ENCODE results near the gene LMBR1. TPM values are rescaled to one million over a fixed set of nuclear protein-coding genes. Genes with fewer than 3 reads are reported as not detected.
A peak's percentile ranks its signal among the peaks of the same experiment; 100 is the strongest.

The LMBR1 gene
- total and polyA plus RNA-seq, 2 of the 13 experiments (the other 11 are each of a cell fraction or from before 2014, with no cell fraction given), result 20.9 to 39.6 TPM

DNA sequence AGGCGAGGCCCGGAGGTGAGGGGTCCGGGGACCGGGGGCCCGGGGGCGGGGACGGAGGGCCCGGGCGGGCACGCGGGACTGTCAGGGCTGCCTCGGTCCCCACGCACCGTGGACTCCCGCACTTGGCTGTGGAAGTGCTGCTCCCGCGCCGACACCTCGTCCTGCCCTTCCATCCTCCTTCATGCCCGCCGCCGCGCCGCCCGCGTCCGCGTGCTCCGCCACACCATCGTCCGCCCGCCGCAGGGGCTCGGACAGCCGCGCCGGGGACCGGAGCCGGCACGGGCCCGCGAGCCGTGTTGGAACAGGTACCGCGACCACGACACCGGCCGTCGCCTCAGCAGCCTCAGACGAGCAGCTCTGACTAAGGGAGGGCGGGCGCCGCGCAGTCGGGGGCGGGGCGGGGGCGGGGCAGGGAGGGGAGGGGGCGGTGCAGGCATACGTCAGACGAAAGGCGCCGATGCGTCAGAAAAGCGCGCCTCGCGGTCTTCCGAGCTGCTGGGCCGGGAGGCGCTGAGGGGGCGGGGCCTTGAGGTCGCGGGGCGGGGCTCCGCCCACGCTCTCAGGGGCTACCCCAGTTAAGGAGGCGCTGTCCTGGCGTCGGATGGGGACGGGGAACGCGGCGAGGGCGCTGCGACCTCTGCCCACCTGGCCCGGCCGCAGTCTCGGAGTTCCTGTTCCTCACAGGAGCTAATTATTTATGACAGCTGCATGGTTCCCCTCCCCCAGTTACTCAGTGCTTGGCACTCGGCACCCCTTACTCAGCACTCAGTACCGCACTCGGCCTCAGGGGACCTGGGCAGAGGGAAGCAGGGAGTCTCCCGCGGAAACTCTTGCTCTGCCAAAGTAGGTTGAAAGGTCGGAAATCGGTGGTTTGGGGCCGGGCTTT, at the start of gene LMBR1 (continued):
- TF ChIP-seq, protein P1, sequence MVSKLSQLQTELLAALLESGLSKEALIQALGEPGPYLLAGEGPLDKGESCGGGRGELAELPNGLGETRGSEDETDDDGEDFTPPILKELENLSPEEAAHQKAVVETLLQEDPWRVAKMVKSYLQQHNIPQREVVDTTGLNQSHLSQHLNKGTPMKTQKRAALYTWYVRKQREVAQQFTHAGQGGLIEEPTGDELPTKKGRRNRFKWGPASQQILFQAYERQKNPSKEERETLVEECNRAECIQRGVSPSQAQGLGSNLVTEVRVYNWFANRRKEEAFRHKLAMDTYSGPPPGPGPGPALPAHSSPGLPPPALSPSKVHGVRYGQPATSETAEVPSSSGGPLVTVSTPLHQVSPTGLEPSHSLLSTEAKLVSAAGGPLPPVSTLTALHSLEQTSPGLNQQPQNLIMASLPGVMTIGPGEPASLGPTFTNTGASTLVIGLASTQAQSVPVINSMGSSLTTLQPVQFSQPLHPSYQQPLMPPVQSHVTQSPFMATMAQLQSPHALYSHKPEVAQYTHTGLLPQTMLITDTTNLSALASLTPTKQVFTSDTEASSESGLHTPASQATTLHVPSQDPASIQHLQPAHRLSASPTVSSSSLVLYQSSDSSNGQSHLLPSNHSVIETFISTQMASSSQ (IDR thresholded peaks at IDR 0.05; ENCODE audit: low read depth), result no peak
- TF ChIP-seq, protein P1 (CRISPR knock-in tag; IDR thresholded peaks at IDR 0.05; ENCODE audit: borderline replicate concordance), result no peak
- no peak for TF ChIP-seq HHEX (CRISPR knock-in tag; IDR thresholded peaks at IDR 0.05)
- TF ChIP-seq ZSCAN20 (CRISPR knock-in tag; IDR thresholded peaks at IDR 0.05; ENCODE audit: borderline replicate concordance), result no peak
- TF ChIP-seq ZNF333 (CRISPR knock-in tag; IDR thresholded peaks at IDR 0.05; ENCODE audit: borderline replicate concordance), result no peak
- TF ChIP-seq, protein P2, sequence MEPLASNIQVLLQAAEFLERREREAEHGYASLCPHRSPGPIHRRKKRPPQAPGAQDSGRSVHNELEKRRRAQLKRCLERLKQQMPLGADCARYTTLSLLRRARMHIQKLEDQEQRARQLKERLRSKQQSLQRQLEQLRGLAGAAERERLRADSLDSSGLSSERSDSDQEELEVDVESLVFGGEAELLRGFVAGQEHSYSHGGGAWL (CRISPR knock-in tag; IDR thresholded peaks at IDR 0.05), result peak; percentile 25; the same call in 1 of the 2 replicates
- 0 out of 2 replicates have a peak, but pooled peaks have one; percentile 22 for TF ChIP-seq SOX5 (CRISPR knock-in tag; IDR thresholded peaks at IDR 0.05; ENCODE audit: borderline replicate concordance)
- no peak for TF ChIP-seq ZNF773 (CRISPR knock-in tag; IDR thresholded peaks at IDR 0.05; ENCODE audit: borderline replicate concordance)
- TF ChIP-seq, protein P3, sequence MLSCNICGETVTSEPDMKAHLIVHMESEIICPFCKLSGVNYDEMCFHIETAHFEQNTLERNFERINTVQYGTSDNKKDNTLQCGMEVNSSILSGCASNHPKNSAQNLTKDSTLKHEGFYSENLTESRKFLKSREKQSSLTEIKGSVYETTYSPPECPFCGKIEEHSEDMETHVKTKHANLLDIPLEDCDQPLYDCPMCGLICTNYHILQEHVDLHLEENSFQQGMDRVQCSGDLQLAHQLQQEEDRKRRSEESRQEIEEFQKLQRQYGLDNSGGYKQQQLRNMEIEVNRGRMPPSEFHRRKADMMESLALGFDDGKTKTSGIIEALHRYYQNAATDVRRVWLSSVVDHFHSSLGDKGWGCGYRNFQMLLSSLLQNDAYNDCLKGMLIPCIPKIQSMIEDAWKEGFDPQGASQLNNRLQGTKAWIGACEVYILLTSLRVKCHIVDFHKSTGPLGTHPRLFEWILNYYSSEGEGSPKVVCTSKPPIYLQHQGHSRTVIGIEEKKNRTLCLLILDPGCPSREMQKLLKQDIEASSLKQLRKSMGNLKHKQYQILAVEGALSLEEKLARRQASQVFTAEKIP (CRISPR knock-in tag; IDR thresholded peaks at IDR 0.05; ENCODE audit: borderline replicate concordance), result no peak
- TF ChIP-seq ZNF207 (IDR thresholded peaks at IDR 0.05; ENCODE audit: borderline replicate concordance), result no peak
- TF ChIP-seq, protein P4, sequence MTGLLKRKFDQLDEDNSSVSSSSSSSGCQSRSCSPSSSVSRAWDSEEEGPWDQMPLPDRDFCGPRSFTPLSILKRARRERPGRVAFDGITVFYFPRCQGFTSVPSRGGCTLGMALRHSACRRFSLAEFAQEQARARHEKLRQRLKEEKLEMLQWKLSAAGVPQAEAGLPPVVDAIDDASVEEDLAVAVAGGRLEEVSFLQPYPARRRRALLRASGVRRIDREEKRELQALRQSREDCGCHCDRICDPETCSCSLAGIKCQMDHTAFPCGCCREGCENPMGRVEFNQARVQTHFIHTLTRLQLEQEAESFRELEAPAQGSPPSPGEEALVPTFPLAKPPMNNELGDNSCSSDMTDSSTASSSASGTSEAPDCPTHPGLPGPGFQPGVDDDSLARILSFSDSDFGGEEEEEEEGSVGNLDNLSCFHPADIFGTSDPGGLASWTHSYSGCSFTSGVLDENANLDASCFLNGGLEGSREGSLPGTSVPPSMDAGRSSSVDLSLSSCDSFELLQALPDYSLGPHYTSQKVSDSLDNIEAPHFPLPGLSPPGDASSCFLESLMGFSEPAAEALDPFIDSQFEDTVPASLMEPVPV (CRISPR knock-in tag; IDR thresholded peaks at IDR 0.05), result 0 out of 2 replicates have a peak, but pooled peaks have one; percentile 22
- peak; percentile 67; the same call in 1 of the 2 replicates for TF ChIP-seq ARNT2 (CRISPR knock-in tag; IDR thresholded peaks at IDR 0.05; ENCODE audit: low read depth)
- TF ChIP-seq TEAD2 (CRISPR knock-in tag; IDR thresholded peaks at IDR 0.05), result 0 out of 2 replicates have a peak, but pooled peaks have one; percentile 20
- no peak for TF ChIP-seq ZBTB42 (CRISPR knock-in tag; IDR thresholded peaks at IDR 0.05)
- TF ChIP-seq, protein P5, sequence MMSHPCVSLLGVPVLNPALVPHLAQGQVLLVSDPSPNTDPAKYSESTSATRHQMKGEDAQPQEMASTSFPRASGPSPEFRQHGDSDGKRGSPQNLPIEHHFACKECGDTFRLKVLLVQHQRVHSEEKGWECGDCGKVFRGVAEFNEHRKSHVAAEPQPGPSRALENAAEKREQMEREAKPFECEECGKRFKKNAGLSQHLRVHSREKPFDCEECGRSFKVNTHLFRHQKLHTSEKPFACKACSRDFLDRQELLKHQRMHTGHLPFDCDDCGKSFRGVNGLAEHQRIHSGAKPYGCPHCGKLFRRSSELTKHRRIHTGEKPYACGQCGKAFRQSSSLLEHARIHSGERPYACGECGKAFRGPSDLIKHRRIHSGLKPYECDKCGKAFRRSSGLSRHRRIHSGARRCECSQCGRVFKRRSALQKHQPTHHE (CRISPR knock-in tag; IDR thresholded peaks at IDR 0.05; ENCODE audit: borderline replicate concordance), result peak; percentile 87; the same call in 1 of the 2 replicates
- no peak for TF ChIP-seq EZH2 (conservative IDR thresholded peaks at IDR 0.05; ENCODE audit: low read depth, low read length)
- TF ChIP-seq ZBTB20 (CRISPR knock-in tag; IDR thresholded peaks at IDR 0.05; ENCODE audit: borderline replicate concordance, low read depth), result no peak
- no peak; the same call in 1 of the 2 replicates for TF ChIP-seq BRCA1 (CRISPR knock-in tag; IDR thresholded peaks at IDR 0.05)
- TF ChIP-seq HMG20B (CRISPR knock-in tag; conservative IDR thresholded peaks at IDR 0.05), result no peak

Data from HepG2 (cell line).